ENCODE data around the gene AADACL2. TPM values are rescaled to one million over a fixed set of nuclear protein-coding genes. Genes with fewer than 3 reads are reported as not detected.

The AADACL2 gene
- total RNA-seq, 4 donors from 2014 or later, result 59.1 to 79.7 (median 75.6) TPM

DNA sequence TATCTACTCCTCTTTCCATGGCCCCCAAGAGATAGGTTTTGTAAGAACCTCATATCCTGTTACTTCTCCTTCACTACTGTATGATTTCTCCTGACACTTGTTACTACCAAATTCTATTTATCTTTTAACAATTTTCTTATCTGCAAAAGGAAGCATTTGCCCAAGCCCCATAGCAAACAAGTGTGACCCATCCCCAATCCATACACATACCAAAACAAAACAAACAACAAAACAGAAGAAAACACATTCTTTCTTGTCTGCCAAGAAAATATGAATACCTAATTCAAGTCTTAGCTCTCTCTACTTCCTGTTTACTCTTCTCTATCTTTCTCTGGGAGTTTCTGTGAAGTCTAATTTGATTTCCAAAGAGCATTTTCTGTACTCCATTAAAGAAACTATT is 41.2 kb downstream of the AADACL2 start:
- H3K4me3 ChIP-seq (ENCODE audit: low read depth, poor library complexity, severe bottlenecking), result no peak overlapping the region
- TF ChIP-seq, protein P1, sequence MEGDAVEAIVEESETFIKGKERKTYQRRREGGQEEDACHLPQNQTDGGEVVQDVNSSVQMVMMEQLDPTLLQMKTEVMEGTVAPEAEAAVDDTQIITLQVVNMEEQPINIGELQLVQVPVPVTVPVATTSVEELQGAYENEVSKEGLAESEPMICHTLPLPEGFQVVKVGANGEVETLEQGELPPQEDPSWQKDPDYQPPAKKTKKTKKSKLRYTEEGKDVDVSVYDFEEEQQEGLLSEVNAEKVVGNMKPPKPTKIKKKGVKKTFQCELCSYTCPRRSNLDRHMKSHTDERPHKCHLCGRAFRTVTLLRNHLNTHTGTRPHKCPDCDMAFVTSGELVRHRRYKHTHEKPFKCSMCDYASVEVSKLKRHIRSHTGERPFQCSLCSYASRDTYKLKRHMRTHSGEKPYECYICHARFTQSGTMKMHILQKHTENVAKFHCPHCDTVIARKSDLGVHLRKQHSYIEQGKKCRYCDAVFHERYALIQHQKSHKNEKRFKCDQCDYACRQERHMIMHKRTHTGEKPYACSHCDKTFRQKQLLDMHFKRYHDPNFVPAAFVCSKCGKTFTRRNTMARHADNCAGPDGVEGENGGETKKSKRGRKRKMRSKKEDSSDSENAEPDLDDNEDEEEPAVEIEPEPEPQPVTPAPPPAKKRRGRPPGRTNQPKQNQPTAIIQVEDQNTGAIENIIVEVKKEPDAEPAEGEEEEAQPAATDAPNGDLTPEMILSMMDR (IDR thresholded peaks at IDR 0.05), result no peak
- TF ChIP-seq POLR2A (IDR thresholded peaks at IDR 0.05), result no peak
- intact Hi-C loops (cut with DNase I; ENCODE audit: low total_unique reads), result no loop called here
- DNase-seq (ENCODE audit: low spot score in 2 of 2), result no peak

DNA sequence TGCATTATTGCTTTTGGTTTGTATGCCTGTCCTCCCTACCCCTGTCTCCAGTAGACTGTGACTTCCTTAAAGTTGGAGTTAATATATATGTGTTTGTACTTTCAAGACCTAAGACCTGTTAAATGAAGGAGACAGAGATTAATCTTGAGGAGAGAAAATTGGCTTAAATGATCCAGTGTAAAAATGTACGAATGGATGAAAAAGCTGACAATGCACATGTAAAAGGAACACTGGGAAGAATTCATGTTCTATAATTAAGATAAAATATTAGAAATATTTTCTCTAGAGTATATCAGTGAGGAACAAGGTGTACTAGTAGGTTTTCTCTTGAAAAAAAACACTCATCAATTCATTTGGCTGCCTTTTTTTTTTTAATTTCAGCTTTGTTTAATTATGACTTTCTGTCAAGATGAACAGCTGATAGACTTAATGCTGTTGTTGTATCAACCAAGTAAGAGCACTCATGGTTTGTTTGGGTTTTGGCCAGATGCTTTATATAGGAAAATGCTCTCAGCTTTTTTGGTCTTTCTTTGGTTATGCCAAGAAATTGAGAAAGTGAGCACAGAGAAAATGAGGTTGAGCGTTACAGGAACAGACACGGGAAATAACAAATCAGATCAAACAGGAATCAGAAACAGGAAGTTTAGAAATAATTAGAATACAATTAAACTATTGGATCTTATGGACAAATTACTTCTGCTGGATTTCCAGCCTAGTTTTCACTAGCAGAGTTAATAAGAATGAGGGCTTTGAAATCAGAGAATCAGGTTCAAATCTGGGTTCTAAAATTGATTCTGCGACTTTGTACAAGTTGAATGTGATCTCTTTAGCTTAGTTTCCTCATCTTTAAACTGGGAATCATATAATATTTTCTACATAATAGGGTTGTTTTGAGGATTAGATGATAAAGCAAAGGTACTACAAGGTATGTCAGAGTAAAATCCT is 41.9 kb downstream of the AADACL2 start:
- WGBS, 2 donors, result 63 to 64% methylated on average over 4 of the region's 4 CpGs
- DNase-seq (ENCODE audit: low spot score in 2 of 2), result no peak
- intact Hi-C loops (cut with DNase I; ENCODE audit: low total_unique reads), result no loop called here
- TF ChIP-seq POLR2A (IDR thresholded peaks at IDR 0.05), result no peak
- TF ChIP-seq, protein P1 (IDR thresholded peaks at IDR 0.05), result no peak
- no peak overlapping the region for H3K4me3 ChIP-seq (ENCODE audit: low read depth, poor library complexity, severe bottlenecking)

DNA sequence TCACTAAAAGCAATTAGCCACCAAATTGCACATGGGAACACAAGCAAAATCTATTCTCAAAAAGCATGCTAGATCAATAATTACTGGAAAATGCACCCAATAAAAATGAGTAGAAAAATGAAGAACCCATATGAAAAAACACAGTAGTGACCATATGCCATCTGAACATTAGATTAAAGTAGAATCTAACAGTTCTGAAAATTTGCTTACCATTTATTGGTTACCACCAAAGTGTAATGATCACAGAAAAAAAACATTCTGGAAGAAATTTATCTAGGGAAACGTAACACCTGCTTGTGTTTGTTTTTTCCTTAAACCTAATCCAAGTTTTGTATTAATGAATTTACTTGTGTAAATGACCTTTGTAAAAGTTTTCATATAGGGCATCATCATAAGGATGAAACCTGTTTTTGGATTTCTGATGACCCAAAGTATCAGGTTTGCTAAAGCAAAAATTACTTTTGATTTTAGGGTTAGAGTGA is 42.6 kb downstream of the AADACL2 start:
- DNase-seq (ENCODE audit: low spot score in 2 of 2), result no peak
- no peak overlapping the region for H3K4me3 ChIP-seq (ENCODE audit: low read depth, poor library complexity, severe bottlenecking)
- TF ChIP-seq, protein P1 (IDR thresholded peaks at IDR 0.05), result no peak
- TF ChIP-seq POLR2A (IDR thresholded peaks at IDR 0.05), result no peak
- 84 to 89% methylated on average over 1 of the region's 1 CpG for WGBS, 2 donors
- intact Hi-C loops (cut with DNase I; ENCODE audit: low total_unique reads), result no loop called here

DNA sequence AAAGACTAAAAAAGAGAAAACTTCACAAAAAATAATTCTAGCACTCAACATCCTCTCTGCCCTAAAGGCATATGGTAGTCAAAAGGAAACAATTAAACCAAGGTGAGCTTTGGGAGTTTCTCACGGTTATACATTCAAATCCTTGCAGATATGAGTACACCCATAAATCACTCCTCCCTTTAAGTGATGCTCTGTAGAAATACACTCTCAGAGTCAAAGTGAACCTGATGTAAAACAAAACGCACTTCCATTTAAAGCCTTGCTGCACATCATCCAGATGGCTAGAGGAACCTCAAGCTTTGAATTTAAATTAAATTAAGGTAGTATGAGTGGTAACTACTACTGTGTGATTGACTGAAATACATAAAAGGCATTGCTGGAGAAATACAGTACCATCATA is 44.2 kb downstream of the AADACL2 start:
- no peak for DNase-seq (ENCODE audit: low spot score in 2 of 2)
- intact Hi-C loops (cut with DNase I; ENCODE audit: low total_unique reads), result no loop called here
- no peak overlapping the region for H3K4me3 ChIP-seq (ENCODE audit: low read depth, poor library complexity, severe bottlenecking)
- TF ChIP-seq POLR2A (IDR thresholded peaks at IDR 0.05), result no peak
- TF ChIP-seq, protein P1 (IDR thresholded peaks at IDR 0.05), result no peak
- WGBS, 2 donors, result 63 to 64% methylated on average over 2 of the region's 2 CpGs

DNA sequence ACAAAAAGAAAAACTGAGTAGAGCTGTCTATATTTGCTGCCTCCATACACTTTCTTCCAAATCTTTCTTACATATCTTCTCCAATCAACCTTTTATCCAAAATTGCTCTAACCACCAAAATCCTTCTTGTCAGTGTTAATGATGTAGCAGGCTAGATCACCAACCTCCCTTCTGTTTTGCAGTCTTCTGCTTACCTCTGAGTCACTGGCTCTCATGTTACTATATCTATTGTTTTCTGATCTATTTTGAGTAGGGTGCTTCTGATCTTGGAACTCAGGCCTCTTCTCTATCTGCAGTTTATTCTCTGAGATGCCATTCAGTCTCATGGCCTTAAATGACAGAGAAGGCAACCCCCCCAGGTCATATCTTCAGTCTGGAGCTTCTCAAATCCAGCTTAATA is 53.9 kb downstream of the AADACL2 start:
- TF ChIP-seq POLR2A (IDR thresholded peaks at IDR 0.05), result no peak
- TF ChIP-seq, protein P1 (IDR thresholded peaks at IDR 0.05), result no peak
- no peak for DNase-seq (ENCODE audit: low spot score in 2 of 2)
- no peak overlapping the region for H3K4me3 ChIP-seq (ENCODE audit: low read depth, poor library complexity, severe bottlenecking)
- intact Hi-C loops (cut with DNase I; ENCODE audit: low total_unique reads), result no loop called here

Measured in lower leg skin (tissue), 4 donors.